ENCODE data around the gene UNC5B.

Gene UNC5B

DNA sequence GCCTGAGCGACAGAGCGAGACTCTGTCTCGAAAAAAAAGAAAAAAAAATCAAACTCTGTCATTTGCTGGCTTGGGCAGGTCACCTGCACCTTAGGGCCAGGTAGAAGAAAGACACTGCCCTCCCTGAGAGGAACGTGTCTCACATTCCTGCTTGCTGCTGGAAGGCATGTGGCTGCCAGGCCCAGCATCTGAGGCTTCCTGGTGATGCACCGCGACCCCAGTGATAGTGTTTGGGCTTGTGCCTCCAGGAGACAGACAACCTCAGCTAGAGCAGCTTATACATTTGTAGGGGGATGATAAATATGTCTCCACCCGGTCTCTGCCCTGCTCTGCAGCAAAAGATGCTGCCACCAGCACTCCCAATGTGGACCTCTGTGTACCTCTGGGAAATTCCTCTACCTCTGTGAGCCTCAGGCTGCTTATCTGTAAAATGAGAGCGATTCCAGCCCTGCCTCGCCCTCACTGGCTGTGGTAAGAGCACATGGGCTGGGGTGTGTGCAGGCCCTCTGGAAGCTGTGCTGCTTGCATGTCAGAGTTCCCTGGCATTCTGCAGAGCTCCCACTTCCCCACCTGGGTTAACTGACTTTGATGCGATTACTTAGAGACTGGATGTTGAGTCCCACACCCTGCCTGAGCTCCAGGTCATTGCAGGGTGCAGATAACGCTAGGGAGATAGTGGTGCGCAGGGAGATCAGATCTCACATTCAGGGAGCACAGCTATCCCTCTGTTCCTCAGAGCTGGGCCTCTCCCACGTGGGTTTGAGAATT, 126.5 kb downstream of the UNC5B start:
- TF ChIP-seq SPI1 (IDR thresholded peaks at IDR 0.05; ENCODE audit: borderline replicate concordance, low read depth) (no peak), REST (IDR thresholded peaks at IDR 0.05; ENCODE audit: insufficient replicate concordance, low read depth) (no peak), GABPA (IDR thresholded peaks at IDR 0.05; ENCODE audit: low read depth) (no peak), POLR2AphosphoS5 (IDR thresholded peaks at IDR 0.05; ENCODE audit: low read depth) (no peak)
- TF ChIP-seq, protein P1, sequence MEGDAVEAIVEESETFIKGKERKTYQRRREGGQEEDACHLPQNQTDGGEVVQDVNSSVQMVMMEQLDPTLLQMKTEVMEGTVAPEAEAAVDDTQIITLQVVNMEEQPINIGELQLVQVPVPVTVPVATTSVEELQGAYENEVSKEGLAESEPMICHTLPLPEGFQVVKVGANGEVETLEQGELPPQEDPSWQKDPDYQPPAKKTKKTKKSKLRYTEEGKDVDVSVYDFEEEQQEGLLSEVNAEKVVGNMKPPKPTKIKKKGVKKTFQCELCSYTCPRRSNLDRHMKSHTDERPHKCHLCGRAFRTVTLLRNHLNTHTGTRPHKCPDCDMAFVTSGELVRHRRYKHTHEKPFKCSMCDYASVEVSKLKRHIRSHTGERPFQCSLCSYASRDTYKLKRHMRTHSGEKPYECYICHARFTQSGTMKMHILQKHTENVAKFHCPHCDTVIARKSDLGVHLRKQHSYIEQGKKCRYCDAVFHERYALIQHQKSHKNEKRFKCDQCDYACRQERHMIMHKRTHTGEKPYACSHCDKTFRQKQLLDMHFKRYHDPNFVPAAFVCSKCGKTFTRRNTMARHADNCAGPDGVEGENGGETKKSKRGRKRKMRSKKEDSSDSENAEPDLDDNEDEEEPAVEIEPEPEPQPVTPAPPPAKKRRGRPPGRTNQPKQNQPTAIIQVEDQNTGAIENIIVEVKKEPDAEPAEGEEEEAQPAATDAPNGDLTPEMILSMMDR (IDR thresholded peaks at IDR 0.05; ENCODE audit: insufficient read depth, low read length) = no peak
- no peak for DNase-seq (ENCODE audit: low read depth in 1 of 2, low spot score in 1 of 2)
- no peak overlapping the region for H3K27ac ChIP-seq (replicated peaks)
- H3K4me3 ChIP-seq (replicated peaks; ENCODE audit: insufficient read depth, low read length) = no peak overlapping the region
- H3K27me3 ChIP-seq (ENCODE audit: insufficient read depth, poor library complexity, severe bottlenecking) = no peaks in the 10 kb centered on the region

DNA sequence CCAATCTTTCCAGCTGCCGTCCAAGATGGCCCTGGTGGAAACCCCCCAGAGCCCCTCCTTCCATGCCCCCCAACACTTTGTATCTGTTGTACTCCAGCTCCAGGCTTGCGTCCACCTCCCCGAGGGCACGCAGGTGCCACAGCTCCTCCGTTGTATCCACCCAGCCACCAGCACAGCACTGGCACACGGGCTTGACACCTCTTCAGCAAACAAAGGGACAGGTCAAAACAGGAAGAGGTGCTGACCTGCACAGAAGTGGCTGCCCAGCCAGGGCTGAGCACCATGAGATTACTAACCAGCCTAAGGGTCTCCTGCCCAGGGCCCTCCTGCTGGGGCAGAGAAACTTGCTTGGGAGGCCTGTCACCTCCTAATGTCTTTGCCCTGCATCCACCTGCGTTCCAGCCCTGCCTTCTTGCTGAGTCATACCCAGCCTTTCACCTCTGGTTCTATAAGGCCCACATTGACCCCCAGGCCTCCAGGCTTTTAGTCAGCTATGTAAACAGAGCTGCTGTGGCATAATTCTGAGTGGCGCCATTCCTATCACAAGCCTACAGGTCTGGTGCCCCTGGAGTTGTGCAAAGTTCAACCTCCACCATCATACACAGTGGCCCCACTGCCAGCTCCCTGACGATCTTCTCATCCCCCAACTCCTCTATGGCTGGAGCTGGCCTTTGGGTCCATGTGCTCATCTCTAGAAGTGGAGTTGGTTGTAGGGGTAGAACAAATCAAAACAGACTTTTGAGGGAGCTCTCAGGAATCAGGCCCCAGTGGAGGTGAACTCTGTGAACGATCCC, 127.6 kb downstream of the UNC5B start:
- Histone ChIP-seq H3K27me3 (ENCODE audit: insufficient read depth, poor library complexity, severe bottlenecking) (no peaks in the 10 kb centered on the region), H3K4me3 (replicated peaks; ENCODE audit: insufficient read depth, low read length) (no peak overlapping the region), H3K27ac (replicated peaks) (no peak overlapping the region)
- no peak for DNase-seq (ENCODE audit: low read depth in 1 of 2, low spot score in 1 of 2)
- TF ChIP-seq GABPA (IDR thresholded peaks at IDR 0.05; ENCODE audit: low read depth) (no peak), SPI1 (IDR thresholded peaks at IDR 0.05; ENCODE audit: borderline replicate concordance, low read depth) (no peak), REST (IDR thresholded peaks at IDR 0.05; ENCODE audit: insufficient replicate concordance, low read depth) (no peak), POLR2AphosphoS5 (IDR thresholded peaks at IDR 0.05; ENCODE audit: low read depth) (no peak)
- TF ChIP-seq, protein P1 (IDR thresholded peaks at IDR 0.05; ENCODE audit: insufficient read depth, low read length) = no peak

DNA sequence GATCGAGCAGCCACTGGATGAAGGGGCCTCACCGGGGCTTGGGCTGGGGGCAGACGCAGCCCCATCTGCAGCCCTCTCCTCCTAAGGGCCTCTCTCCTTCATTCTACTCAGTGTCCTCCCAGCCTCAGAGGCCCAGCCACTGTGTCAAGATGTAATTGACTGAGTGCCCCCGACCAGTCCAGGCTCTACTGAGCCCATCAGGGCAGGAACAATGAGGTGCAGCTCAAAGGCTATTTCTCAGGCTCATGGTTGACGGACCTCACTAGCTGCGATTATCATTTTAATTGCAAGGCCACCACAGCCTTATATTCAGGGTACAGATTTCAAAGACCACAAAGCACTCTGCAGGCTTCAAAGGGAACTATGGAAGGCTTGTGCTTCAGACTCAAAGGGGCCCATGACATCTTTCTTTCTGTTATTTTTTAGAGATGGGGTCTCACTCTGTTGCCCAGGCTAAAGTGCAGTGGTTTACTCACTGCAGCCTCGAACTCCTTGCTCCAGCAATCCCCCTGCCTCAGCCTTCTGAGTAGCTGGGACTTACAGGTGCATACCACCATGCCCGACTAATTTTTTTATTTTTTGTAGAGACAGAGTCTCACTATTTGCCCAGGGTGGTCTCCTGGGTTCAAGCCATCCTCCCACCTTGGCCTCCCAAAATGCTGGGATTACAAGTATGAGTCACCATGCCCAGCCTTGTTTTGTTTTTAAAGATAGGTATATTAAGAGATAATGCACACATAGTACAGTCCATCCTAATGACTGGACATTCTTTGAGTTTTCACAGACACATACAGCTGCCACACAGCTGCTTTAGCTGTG, 130.4 kb downstream of the UNC5B start:
- no peak overlapping the region for H3K27ac ChIP-seq (replicated peaks)
- TF ChIP-seq SPI1 (IDR thresholded peaks at IDR 0.05; ENCODE audit: borderline replicate concordance, low read depth) = no peak
- no peak for TF ChIP-seq GABPA (IDR thresholded peaks at IDR 0.05; ENCODE audit: low read depth)
- TF ChIP-seq POLR2AphosphoS5 (IDR thresholded peaks at IDR 0.05; ENCODE audit: low read depth) = no peak
- TF ChIP-seq, protein P1 (IDR thresholded peaks at IDR 0.05; ENCODE audit: insufficient read depth, low read length) = no peak
- no peak for TF ChIP-seq REST (IDR thresholded peaks at IDR 0.05; ENCODE audit: insufficient replicate concordance, low read depth)
- no peaks in the 10 kb centered on the region for H3K27me3 ChIP-seq (ENCODE audit: insufficient read depth, poor library complexity, severe bottlenecking)
- no peak overlapping the region for H3K4me3 ChIP-seq (replicated peaks; ENCODE audit: insufficient read depth, low read length)
- no peak for DNase-seq (ENCODE audit: low read depth in 1 of 2, low spot score in 1 of 2)
